Measurements from ENCODE around the gene FNDC3A. TPM values are rescaled to one million over a fixed set of nuclear protein-coding genes. Genes with fewer than 3 reads are reported as not detected.
A peak's percentile ranks its signal among the peaks of the same experiment; 100 is the strongest.

The FNDC3A gene
- total and polyA plus RNA-seq, 9 of the 15 experiments (the other 6 are each of a cell fraction or from before 2014, with no cell fraction given): 4.1 to 22.0 (median 13.5) TPM

GRCh38 chr13:48938308-48938943, 37.3 kb upstream of the FNDC3A start (continued):
- peak; percentile 45; the same call in 1 of the 2 replicates for TF ChIP-seq EP300 (IDR thresholded peaks at IDR 0.05; ENCODE audit: low read length)
- TF ChIP-seq PHF8 (IDR thresholded peaks at IDR 0.05; ENCODE audit: borderline replicate concordance, low read length): no peak
- TF ChIP-seq PHB (CRISPR knock-in tag; IDR thresholded peaks at IDR 0.05): no peak
- TF ChIP-seq ZNF57 (CRISPR knock-in tag; IDR thresholded peaks at IDR 0.05): no peak
- no peak for TF ChIP-seq RHOXF2B (CRISPR knock-in tag; conservative IDR thresholded peaks at IDR 0.05)
- TF ChIP-seq ARID3A (IDR thresholded peaks at IDR 0.05; ENCODE audit: borderline replicate concordance, low read depth, low read length): no peak
- no peak for TF ChIP-seq MAFK (IDR thresholded peaks at IDR 0.05; ENCODE audit: low read length)
- TF ChIP-seq JUN (IDR thresholded peaks at IDR 0.05; ENCODE audit: borderline replicate concordance, low read depth, low read length): no peak
- no peak for TF ChIP-seq JUN (CRISPR knock-in tag; IDR thresholded peaks at IDR 0.05; ENCODE audit: borderline replicate concordance)
- TF ChIP-seq LCOR (CRISPR knock-in tag; IDR thresholded peaks at IDR 0.05): no peak
- no peak for TF ChIP-seq CBX5 (IDR thresholded peaks at IDR 0.05; ENCODE audit: borderline replicate concordance, low read depth)
- TF ChIP-seq DMBX1 (CRISPR knock-in tag; IDR thresholded peaks at IDR 0.05; ENCODE audit: borderline replicate concordance): no peak
- TF ChIP-seq NCOA1 (IDR thresholded peaks at IDR 0.05; ENCODE audit: low read depth): 0 out of 2 replicates have a peak, but pooled peaks have one; percentile 34
- no peak for TF ChIP-seq SNRNP70 (optimal IDR thresholded peaks at IDR 0.05; ENCODE audit: low read depth, low read length)
- no peak for TF ChIP-seq IFI16 (CRISPR knock-in tag; IDR thresholded peaks at IDR 0.05)
- TF ChIP-seq CEBPZ (IDR thresholded peaks at IDR 0.05; ENCODE audit: borderline replicate concordance, low read depth, low read length): no peak
- TF ChIP-seq KLF13 (tag; IDR thresholded peaks at IDR 0.05; ENCODE audit: borderline replicate concordance, low read depth): no peak
- peak in 1 of 2 experiments; percentile 83; a peak in 2 of 4 replicates for TF ChIP-seq FOXA3 (CRISPR knock-in tag; conservative IDR thresholded peaks at IDR 0.05 in 1 of 2, IDR thresholded peaks at IDR 0.05 in 1 of 2)
- TF ChIP-seq ELF1 (tag; IDR thresholded peaks at IDR 0.05): no peak
- no peak for TF ChIP-seq SREBF1 (IDR thresholded peaks at IDR 0.05; ENCODE audit: borderline replicate concordance, low read depth, low read length)
- TF ChIP-seq SPI1 (IDR thresholded peaks at IDR 0.05; ENCODE audit: borderline replicate concordance, low read depth, low read length): peak; percentile 63; the same call in 1 of the 2 replicates
- no peak for TF ChIP-seq SNAPC5 (CRISPR knock-in tag; IDR thresholded peaks at IDR 0.05)
- TF ChIP-seq THRA (IDR thresholded peaks at IDR 0.05): no peak
